ENCODE measurements around the gene COL11A2. TPM values are rescaled to one million over a fixed set of nuclear protein-coding genes. Genes with fewer than 3 reads are reported as not detected.

The COL11A2 gene
- total RNA-seq, 1 experiment from 2014 or later = 1.1 TPM

DNA sequence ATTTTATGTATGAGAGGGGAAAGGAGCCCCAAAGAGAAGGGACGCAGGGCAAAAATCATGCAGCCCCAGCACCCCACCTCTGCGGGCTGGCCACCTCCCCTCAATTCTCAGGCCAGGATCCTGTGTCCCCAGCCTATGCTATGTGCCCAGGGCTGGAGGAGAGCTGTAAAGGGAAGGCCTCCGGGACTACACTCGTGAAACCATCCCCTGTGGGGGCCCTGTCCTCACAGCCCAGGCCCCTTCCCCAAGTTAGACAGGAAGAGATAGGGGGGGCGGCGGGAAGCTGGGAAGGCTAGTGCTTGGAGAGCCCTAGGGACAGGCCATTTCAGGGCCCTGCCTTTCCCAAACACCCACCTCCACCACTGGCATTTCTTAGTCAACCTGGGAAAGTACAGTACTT is 1.4 kb upstream of the COL11A2 start:
- DNase-seq (ENCODE audit: low read depth) = no peak

DNA sequence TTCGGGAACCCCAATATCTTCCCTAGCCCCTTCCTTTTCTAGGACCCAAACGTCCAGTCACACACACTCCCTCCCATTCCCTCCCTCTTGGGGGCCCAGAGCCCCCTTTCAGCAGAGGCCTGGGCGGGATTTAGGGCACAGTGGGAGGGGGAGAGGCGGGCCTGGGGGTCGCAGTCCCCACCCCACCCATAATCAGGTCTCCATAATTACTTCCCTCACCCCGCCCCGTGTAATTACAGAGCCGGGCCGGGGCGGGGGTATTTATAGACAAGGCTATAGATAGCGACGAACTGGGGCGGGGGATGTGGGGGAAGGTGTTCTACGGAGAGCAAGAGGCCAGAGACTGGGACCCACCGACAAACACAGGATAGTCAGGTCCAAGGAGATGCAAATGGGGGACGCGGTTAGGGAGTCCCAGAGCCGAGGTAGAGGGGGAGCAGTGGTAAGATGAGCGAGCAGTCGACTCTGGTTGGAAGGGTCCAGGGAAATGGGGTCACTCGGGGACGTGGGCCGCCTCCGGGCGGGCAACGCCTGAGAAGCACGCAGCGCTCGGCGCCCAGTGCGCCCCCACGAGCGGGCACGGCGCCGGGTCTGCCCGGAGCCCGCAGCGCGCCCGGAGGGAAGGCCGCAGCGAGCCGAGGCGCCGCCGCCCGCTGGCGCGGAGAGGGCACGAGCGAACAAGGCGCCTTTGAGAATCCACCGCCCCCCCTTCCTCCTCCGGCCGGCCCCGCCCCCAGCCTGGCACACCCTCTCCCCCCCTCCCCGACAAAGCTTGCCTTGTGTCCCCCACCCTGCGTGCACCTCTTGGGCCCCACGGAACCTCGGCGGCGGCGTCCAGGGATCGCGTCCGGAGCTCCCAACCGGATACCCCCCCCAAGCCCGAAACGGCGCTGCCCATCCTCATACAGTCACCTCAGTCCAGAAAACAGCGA is 670 bp upstream of the COL11A2 start:
- DNase-seq (ENCODE audit: low read depth) = no peak

DNA sequence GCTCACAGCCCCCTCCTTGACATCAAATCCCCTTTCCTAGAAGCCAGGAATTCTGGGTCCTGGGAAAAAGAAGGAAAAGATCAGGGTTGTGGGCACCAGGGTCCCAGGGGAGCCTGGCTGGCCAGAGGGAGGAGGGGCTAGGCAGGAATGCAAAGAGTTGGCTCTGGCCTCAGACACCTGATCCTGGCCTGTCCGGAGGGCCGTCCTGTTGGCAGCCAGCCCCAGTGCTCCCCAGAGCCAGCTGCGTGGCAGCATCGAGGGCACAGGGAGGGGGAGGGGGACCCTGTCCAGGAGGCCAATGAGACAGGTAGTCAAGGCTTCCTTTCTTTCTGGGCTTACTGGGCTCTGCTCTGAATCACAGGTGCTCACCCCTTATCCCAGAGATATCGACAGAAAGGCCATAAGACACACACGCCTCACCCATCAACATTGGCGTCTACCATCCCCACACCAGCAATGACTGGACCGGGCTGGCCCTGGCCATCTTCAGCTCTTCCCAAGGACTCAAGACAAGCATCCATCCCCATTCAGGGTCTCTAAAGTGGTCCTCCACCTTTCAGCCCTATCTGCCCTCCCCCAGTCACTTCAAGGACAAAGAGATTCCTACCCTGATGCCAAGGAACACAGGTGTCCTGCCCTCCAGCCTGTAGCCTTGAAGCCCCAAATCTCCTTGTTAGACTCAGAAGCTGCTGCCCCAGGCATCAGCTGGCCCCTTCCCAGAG is 723 bp downstream of the COL11A2 start:
- peak; percentile 48 for DNase-seq (ENCODE audit: low read depth)

DNA sequence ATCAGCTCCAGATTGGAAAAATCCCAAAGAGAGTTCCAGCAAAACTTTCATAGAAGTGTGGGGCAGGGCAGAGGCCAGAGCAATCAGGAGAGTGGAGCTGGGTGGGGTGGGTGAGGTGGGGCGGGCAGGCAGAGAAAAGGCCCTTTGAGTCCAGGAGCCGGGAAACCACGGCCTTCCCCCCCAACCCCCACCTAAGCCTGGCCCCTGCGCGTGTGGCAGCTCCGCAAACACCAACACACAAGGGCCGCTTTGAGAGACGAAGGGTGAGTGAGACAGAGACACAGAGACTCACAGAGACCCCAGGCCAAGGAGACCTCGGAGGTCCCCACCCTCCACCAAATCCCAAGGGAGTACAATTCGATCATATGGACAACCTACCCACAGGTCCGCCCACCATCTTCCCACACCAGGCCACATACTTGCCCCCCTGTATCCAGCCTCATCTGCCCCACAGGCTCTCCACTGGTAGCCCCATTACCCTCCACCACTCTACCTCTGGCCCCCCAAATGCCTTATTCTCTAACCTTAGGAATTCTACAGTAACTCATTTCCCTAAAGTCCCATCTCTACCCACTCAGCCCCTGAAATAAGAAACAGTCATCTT is 1.7 kb downstream of the COL11A2 start:
- DNase-seq (ENCODE audit: low read depth) = no peak

DNA sequence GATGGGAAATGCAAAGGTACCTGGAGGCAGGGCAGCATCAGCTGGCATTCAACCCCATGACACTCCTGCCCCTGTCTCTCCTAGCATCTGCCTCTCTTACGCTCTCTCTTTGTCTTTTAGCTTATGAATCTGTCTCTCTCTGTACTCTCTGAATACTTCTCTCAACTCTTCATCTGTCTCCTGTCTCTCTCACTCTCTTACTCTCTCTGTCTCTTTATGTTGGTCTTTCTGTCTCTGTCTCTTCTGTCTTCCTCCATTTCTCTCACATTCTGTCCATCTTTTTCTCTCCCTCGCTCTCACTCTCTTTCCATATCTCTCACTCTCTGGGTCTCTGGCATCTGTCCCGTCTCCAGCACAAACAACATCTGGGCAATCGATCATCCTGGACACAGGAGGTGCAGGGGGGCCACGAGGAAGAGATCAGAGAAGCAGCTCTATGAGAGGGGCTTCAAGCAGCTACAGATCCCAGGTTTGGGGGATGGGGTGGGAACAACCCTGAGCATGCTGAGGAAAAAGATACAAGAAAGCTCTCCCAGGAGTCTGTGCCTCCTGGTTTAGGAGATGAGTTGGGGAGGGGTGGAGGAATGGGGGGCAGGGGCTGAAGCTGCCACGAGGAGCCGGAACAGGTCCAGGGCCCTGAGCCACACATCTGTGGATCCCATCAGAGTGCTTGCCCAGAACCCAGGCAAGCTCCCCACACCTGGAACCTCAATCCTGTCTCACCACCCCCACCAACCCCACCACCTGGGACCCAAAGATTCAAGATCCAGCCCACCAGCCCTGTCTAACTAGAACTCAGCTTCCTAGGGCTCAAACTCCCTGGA is 2.4 kb downstream of the COL11A2 start:
- DNase-seq (ENCODE audit: low read depth) = no peak

DNA sequence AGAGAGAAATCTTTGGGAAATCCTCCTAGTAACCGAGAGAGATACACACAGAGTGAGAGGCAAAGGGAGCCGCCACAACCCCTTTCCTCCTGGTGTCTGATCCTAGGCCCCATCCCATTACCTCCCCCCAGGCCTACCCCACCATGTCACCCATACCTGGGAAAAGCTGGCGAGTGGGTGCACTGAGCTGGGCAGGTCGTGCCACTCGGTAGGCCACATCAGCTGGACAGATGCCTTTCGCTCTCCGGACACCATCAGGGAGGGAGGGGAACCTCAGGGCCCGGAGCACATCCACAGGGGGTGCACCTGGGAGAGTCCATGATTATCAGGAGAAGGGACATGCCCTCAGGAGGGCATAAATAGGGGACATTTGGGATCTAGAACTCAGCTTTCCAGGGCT is 3.1 kb downstream of the COL11A2 start:
- DNase-seq (ENCODE audit: low read depth) = no peak

DNA sequence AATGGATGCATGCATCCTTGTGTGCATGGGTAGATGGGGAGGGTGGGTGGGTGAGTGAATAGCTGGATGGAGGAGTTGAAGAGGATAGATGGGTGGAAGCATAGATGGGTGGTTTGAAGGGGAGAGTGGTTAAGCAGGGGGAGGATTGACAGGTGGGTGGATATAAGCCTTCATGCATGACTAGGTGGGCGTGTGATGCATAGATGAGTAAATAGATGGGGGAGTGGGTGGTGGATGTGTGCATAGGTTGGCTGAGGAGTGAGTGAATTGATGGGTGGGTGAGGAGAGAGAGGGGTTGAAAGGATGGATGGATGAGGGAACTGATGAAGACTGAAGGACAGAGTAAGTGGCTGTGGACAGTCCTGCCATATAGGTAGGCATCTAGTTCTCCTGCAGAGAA is 4.5 kb downstream of the COL11A2 start:
- no peak for DNase-seq (ENCODE audit: low read depth)

DNA sequence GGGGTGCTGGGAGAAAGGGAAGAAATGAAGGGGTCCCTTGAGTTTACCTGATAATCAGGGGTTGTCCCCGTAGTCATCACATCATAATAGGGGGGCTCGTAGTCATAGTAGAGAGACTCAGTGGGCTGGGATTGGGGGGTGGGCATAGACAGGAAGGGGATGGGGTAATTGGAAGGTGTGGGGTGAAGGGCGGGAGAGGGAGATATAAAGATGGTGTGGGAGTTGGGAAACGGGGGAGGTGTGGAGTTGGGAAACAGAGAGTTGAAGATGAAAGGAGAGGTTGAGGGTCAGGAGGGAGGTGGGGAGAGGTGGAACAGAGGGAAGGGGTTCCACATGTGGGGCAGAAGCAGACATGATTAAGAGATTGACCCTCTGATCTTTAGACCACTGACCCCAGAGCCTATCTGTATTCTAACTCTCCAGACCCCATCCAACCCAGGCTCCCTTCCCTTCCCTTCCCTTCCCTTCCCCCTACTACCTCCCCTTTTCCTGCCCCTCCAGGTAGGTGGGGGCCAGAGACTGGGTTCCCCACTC is 6.5 kb downstream of the COL11A2 start:
- no peak for DNase-seq (ENCODE audit: low read depth)

DNA sequence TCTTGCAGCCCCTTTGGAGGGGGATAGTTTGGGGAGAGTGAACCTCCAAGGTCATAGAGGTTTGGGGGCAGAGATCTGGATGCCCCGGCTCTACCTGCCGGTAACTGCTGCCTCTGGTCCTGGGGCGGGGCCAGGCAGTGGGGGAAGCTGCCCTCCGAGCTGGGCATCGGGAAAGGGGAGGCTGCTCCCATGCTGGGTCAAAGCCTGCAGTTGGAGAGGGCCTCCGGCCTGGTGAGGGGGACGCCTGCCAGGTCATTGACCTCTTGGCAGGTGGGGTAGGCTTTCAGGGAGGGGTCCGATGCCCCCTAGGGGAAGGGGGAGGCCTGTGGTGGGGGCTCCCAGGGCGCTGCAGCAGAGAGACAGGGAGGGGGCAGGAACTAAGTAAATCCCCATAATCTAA is 7.1 kb downstream of the COL11A2 start:
- no peak for DNase-seq (ENCODE audit: low read depth)

DNA sequence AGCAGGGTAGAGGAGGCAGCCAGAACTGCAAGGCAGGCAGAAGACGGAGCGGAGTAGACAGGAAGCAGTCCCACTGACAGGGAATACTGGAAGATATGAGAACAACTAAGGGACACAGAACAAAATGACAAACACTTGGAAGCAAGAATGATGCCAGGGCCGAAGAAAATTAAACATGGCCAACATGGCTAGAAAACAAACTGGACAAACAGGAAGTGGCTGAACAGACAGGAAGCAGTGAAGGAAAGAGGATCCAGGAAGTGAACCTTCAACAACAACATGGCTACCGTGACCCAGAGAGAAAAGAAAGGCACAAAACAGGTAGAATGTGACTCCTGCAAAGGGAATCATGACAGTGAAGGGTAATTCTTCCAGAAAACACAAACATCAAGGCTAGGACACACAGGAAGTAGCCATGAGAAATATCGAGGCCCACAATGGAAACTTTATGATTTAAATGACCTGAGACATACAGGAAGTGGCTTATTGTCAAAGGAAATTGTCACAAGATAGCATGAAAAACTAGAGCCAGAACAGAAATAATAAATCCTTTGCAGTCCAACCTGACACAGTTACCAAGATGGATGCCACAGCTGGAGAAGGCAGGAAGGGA is 9.1 kb downstream of the COL11A2 start:
- no peak for DNase-seq (ENCODE audit: low read depth)

DNA sequence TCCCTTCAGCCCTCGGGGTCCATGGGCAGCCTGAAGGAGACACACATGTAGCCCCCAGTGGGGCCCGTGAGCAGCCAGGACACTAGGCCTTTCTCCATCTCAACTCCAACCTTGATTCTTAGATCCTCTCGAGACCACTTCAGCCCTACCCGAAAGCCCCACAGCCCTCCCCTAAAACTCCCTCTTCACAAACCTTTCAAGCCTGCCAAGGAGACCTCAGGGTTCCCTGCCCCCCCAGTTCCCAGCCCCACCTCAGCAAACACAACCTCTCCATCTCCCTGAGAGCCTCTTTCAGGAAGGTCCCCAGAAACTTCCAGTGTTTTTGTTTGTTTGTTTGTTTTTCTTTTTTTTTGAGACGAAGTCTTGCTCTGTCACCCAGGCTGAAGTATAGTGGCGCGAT is 11.1 kb downstream of the COL11A2 start:
- DNase-seq (ENCODE audit: low read depth) = no peak

DNA sequence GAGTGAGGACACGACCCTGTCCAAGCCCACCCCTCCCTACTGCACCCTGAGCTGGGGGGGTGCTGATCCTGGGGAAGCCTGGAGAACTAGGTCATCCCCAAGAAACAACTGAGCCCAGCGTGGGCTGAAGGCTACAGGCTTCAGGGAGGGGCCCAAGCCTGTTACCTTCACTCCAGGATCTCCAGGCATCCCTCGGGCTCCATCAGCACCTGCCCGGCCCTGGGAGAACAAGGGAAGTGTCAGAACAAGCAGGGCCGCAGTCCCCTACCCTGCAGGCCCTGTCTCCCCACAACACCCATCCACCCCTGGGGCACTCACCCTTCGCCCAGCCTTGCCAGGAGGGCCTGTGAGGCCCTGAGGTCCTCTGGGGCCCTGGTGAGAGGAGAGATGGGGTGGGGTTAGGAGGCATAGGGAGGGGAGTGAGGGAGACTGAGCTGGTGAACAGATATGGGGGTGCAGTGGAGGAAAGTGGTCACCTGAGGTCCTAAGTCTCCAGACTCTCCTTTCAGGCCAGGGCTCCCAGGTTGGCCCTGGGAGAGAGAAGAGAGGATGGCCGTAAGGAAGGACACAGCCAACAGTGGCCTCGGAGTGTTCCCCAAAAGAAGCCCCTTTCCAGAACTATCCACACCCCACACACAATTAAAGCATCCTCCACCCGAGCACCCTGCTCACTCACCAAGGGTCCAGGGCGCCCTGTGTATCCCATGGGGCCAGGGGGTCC is 13.4 kb downstream of the COL11A2 start:
- no peak for DNase-seq (ENCODE audit: low read depth)

DNA sequence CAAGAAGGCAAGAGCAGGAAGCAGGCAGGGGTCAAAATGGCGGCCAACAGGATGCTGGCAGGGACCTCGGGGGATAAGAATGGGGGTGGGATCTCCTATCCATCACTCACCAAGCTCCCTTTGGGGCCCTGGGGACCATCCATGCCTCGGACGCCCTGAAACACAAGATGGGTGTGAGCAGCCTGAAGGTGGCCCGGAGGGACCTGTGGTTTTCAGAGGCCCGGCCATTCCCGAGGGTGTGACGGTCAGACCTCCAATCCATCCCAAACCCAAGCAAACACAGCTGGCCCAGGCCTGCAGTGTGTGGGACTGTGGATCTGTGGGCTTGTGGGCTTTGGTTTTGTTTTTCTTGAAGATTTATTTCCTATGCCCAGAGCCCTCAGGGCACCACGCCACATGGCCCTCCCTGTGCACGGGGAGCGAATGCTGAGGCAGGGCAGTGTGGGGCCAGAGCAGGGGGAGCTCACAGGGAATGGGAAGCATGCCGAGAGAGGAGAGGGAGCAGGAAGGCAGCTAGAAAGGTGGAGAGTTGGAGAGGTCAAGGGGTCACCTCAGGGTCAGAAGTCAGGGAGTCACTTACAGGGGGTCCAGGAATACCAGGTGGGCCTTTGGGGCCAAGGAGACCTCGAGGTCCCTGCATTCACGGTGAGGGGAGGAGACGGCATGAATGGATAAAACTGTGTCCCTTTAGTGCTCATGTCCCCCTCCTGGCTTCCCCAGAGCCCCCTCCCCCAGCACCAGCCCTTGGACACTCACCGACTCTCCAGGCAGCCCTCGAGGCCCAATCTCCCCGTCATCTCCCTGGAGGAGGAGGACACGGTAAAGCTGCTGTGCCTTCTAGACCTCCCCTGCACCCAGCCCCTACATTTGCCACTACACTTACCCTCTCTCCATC is 14.5 kb downstream of the COL11A2 start:
- no peak for DNase-seq (ENCODE audit: low read depth)

DNA sequence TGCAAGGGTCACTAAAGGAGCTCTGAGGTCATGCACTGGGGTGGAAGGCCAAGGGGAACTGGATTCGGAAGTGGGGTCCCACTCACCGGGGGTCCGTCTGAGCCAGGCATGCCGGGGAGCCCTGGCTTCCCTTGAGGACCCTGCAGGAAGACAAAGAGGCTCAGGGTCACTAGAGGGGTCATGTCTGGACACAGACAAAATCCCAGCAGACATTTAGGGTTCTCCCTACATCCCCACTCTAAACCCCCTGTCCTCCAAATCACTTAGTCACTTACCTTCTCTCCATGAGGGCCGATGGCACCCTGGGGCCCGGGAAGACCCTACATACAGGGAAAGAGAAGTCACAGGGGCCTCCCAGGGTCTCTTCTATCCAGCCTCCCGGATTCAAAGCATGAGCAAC is 15.4 kb downstream of the COL11A2 start:
- DNase-seq (ENCODE audit: low read depth) = no peak

DNA sequence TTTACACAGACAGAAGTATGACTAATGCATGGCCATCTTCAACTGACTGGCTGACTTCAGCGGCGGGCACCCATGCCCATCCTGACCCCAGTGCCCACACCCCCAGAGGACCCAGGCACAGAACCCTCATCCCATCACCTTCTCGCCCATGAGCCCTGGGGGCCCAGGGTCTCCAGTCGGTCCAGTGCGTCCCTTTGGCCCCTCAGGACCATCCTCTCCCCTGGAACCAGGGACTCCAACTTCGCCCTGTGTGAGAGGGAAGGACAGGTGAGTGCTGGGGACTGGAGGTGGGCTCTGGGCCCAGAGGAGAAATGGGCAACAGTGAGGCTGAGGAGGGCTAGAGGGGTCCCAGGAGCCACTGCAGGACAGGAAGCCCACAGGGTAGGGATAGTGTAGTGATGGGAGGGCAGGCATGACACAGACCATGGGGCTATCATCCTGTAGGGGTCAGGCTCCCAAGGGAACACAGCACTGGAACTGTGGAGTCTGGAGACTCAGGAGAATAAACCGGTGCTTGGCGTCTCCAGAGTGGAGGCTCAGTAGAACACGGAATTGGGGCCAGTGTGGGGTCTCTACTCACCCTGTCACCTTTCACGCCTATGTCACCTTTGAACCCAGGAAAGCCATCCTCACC is 16.7 kb downstream of the COL11A2 start:
- no peak for DNase-seq (ENCODE audit: low read depth)

DNA sequence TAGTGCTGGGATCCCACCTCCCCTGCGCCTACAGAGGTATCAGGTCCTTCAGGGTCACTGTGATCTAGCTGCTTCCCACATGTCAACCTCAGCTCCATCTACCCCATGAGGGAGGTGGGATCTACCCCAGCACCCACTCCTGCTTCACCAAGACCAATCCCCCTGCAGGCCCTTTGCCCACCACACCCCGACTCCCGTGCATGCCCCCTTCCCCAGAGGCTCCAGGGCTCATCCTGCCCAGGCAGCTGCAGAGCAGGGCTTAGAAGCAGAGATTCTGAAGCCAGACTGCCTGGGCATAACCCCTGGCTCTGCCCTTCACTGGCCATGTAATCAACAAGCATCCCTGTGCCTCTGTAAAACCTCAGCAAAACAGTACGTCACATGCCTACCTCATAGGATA is 17.5 kb downstream of the COL11A2 start:
- no peak for DNase-seq (ENCODE audit: low read depth)

DNA sequence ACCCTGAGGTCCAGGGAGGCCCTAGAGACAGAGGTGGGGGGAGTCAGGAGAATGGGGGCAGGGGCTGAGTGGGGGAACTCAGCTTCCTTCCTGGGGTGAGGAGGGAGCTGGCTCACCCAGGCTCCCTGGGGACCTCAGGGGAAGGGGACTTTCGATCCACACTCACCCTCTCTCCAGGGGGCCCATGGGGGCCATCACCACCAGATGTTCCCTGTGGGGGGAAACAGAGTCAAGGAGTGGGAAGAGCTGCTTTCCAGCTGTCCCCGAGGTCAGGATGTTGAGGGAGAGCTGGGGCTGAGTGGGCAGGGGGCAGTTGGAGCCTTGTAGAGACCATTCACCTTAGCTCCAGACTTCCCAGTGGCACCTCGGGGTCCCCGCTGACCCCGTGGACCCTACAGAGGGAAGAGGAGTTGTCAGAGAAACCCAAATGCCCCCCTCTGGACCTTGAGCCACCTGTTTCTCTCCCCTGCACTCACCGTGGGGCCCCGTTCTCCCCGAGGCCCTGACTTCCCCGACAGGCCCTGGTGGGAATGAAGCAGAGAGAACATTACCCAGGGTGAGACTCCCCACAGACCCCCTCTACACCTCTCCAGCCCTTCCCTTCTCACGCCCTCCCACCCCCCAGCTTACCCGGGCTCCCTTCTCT is 18.6 kb downstream of the COL11A2 start:
- no peak for DNase-seq (ENCODE audit: low read depth)
